DMS 273 (cell line): ENCODE results near the gene GCNT3.

Experiments used
- DNase-seq: peaks from one replicate; lab custom pipeline; 2025; ENCODE audit not compliant: unreplicated experiment; lab: John Stamatoyannopoulos, UW

GCNT3 gene

DNA sequence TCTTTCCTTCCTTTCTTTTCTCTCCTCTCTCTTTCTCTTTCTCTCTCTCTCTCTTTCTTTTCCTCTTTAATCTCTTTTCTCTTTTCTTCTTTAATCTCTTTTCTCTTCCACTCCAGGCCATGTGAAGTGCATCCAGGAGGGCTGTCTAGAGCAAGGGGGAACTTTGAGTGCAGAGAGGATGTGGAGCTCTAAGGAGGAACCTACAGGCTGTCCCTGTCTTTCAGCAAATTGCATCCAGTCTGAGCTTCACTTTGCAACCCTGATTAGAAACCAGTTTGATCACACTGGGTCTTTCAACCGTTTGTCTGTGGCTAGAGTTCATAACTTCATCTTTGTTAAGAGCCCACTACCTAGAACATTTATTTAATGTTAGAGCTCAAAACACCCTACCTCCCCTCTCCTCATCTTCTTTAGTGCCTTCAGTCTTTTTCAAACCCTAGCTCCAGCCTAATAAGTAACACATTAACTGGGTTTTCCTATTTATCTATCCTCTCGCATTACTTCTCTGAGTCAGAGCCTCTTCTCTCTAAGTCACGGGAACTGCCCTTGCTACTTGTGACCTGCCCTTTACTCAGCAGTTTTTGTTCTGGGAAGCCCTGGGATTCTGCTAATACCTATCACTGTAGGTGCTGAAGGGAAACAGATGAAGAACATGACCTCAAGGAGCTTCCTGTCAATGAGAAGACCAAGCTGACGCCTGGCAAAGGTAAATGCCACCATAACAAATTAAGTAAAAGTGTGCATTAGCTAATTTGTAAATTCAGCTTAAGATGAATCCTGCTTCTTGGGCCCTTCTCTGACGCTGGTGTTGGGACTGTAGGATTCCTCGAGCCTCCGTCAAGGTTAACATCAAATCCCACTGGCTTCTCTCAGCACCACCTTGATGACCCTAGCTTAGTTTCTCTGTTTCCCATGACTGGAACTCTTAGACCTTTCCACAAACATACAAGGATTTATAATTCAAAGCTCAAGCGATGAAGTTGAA is at the start of gene GCNT3:
TSS of gene GCNT3 (plus strand) at position 508 of the 985 bp plus-strand sequence. CDS start 6,456 bp downstream, outside the sequence.
- no peak for DNase-seq

- DNase-seq = no peak
Observed at GRCh38 chr15:59562448-59563186, 49.0 kb upstream of the GCNT3 start.

DNA sequence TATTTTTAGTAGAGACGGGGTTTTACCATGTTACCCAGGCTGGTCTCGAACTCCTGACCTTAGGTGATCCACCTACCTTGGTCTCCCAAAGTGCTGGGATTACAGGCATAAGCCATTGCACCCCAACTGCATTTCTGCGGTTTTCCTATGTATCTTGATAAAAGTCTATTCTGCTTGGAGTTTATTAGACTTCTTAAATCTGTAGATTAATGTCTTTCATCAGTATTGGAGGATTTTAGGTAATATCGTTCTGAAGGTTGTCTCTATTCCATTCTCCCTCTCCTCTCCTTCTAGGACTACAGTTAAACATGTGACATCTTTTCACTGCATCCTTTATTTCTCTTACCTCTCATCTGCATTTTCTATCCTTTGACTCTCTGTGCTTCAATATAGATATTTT is 46.3 kb upstream of the GCNT3 start:
- DNase-seq = no peak

GRCh38 chr15:59567324-59567723 is 44.3 kb upstream of the GCNT3 start:
- no peak for DNase-seq

DNA sequence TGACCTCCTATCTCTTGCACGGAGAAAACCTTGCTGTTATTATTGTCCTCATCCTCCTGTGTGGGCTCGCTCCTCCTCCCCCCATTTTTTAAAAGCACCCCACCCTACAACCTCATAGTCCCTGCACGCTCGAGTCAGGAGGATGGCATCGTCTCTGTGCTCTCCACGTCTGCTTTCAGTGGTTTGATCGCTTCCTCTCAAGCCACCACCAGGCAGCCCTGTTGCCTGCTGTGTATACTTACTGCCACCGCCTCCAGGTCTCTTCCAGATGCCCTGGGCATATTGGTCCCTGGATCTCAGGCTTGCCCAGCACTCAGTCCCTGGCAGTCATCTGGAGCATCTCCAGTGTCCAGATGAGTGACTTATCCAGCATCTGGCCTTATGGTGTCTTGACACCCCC is 42.1 kb upstream of the GCNT3 start:
- no peak for DNase-seq

DNA sequence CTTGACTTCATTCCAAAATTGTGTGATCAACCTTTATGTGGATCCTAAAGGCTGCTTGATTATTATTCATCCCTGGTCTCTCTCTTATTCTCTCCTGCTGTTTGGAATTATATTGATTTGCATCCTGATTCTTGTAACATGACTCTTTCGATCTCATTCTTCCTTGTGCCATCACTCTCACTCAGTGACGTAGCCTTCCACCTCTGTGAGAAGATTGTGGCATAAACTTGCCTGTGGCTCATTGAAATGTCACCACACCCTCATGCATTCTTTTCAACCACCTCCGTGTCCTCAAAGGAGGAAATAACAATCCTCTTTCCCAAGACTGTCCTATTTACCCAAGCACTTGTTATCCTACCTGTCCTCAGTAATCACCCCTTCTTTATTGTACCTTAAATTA is 41.3 kb upstream of the GCNT3 start:
- DNase-seq = no peak

DNA sequence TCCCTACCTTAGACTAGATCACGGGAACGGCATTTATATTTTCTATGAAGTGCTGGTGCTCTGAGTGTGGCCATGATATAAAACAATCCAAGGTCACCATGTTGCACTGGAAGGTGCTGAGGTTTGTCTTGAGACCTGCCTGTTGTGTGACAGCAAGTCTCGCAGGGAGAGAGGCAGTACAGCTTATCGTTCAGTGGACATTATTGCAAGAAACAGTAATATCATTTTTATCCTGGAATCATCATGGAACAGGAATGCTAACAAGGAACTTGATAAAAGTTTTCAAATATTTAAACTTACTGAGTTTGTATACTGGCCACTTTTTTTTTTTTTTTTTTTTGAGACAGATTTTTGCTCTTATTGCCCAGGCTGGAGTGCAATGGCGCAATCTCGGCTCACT is 40.0 kb upstream of the GCNT3 start:
- DNase-seq = no peak

DNA sequence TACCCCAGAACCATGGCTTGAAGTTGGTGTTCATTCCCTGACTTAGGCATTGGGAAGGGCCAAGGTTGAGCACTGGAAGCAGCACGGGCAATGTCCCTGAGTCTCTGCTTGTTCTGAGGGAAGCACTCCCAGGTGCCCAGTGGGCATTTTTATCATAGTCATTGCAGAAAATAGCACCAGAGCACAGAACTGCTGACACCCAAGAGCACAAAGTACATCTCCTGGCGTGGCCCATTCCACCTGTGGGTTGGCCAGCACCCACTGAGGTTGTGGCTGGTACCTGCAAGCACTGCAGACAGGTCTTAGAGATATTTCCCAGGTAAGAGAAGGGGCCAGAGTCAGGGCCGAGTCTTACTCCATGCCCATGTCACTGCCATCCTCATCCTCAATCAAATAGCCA is 28.5 kb upstream of the GCNT3 start:
- no peak for DNase-seq

DNA sequence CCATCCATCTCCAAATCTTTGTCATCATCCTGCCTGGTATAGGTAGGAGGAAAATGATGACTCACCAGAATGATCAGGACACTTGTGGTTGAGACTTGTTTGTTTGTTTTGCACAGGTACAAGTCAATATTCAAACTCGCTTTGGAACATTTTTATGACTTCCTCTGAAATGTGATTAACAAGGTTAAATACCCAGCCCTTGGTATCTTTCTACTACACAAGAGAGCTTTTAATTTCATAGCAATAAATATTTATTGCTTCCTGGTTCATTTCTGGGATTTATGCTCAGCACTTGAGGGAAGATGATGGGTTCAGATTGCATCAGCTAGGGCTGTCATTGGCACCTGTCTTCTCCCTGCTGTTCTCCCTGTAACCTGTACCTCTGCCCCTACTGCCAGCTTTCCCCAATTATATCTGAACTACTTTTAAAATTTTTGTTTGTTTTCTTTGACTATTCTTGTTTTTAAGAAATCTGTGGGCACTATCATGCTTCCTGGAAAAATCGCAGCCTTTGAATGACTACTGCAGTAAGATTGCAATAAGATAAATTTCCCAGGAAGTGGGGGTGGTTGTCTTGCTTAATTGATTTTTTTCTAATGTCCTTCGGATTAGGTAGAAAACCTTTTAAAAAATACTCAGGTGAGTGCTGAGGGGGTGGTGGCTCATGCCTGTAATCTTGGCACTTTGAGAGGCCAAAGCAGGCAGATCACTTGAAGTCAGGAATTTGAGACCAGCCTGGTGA is 24.3 kb upstream of the GCNT3 start:
- no peak for DNase-seq

GRCh38 chr15:59590027-59590426 is 21.6 kb upstream of the GCNT3 start:
- DNase-seq = no peak

DNA sequence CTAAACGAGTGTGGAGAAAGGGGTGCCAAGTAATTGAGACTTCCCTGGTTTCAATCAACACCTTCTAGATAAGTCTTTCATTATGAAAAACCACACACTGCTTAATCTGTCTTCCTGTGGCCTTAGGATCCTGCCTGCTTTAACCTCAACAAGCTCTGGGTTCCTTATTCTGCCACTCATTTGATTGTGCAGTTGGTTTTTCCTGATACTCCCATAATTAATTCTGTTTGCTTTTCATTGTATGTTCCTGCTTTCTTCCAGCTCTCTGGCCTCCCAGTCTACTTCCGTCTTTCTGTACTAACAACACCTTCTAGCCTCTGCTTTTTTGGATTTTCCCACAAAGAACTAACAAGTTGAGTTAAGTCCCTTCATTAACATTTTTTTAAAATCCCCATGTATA is 20.2 kb upstream of the GCNT3 start:
- DNase-seq = no peak

DNA sequence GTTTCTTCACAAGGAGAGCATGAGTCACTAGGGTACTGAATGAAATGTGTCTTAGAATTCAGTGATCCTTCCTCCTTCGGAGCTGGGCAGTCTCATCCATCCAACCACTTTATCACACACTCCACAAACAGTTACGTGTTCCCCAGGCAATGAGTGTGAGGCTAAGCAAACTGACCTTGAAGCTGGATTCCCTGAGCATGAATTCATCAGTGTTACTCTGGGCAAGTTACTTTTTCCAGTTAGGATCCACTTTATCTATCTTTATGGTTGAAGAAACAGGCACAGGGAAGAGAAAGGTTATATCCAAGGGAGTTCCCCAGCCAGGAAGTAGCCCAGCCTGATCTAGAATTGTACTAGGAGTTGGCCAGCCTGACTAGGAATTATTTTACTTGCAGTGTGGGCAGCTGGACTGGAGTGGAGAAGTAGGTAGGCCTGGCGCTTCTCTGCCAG is 17.1 kb upstream of the GCNT3 start:
- DNase-seq = no peak

DNA sequence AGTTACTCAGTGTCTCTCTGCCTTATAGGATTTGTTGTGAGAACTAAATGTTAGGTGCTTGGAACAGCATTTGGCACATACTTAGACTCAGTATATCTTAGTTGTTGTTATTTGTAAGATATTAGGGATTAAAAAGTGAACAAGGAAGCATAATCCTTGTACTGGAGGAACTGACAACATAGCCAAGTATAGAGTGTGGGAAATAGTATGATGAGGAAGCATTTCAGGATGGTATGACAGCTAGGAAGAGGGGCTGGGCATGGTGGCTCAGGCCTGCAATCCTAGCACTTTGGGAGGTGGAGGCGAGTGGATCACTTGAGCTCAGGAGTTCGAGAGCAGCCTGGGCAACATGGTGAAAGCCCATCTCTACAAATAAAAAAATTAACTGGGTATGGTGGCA is 16.6 kb upstream of the GCNT3 start:
- DNase-seq = no peak

DNA sequence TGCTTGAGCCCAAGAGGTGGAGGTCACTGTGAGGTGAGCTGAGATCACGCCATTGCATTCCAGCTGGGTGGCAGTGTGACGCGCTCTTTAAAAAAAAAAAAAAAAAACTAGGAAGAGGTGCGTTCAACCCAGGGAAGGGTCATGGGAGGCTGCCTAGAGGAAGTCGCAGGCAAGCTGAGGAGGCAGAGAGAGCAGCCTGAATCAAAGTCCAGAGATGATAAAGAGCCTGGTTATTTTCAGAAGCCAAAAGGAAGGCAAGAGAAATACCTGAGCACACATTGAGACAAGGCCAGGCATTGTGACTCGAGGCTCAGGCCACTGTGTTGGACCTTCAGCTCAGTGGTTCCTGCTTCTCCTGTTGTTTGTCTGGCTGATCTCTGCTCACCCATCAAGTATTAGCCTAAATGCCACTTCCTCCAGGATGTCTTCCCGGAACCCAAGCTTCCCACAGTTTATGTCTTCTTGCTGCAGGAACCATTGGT is 16.1 kb upstream of the GCNT3 start:
- DNase-seq = no peak

DNA sequence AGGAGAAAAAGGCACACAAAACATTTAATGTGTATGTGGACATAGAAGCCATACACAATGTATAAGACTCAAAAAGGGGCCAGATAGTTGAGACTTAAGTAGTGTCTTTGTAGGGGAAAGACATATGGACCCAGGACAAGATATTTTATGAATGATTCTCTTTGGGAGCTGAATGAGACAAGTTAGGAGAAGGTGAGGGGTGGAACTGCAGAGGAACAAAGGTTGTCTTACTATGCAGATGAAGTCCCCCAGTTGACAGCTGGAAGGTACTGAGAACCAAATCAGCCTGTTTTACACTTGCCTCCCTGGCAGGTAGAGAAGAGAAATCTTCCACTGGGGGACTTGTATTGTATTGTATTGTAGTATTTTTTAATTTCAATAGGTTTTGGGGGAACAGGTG is 14.9 kb upstream of the GCNT3 start:
- DNase-seq = no peak

GRCh38 chr15:59598461-59598860 is 13.1 kb upstream of the GCNT3 start:
- no peak for DNase-seq

DNA sequence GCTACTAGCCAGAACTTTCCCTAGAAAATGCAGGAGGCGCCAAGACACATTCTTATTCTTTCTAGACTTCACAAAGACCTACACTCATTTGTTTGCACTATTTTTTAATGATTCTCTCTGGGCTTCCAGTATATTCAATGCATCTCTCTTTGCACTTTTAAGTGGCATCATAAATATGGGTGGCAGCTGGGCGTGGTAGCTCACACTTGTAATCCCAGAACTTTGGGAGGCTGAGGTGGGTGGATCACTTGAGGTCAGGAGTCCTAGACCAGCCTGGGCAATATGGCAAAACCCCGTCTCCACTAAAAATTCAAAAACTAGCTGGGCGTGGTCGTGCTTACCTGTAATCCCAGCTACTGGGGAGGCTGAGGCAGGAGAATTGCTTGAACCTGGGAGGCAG is 5.6 kb upstream of the GCNT3 start:
- DNase-seq = no peak

DNA sequence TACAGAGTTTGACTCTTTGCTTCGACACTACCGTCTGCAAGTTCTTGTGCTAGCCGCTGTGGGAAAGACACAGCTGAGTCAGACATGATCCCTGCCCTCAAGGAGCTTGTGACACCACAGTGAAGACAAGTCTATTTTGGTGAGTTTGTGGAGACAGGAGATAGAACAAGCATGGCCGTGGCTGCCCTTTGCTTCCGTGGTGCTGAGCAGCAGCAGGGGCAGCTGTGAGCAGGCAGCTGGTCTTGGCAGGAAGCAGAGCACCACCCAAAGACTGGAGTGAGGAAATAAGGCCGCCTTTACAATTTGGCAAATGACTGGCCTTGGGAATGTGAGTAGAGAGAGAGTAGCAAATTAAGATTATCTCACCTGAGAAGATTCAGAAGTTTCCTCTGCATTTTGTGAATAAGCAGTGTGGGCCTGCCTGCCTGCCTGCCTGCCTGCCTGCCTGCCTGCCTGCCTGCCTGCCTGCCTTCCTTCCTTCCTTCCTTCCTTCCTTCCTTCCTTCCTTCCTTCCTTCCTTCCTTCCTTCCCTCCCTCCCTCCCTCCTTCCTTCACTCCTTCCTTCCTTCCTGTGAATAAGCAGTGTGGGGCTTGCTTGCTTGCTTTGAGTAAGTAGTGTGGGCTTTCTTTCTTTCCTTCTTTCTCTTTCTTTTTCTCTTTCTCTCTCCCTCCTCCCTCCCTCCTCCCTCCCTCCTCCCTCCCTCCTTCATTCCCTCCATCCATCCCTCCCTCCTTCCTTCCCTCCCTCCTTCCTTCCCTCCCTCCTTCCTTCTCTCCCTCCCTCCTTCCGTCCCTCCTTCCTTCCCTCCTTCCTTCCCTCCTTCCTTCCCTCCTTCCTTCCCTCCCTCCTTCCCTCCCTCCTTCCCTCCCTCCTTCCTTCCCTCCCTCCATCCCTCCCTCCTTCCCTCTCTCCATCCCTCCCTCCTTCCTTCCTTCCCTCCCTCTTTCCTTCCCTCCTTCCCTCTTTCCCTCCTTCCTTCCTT is 1.6 kb upstream of the GCNT3 start:
- DNase-seq = peak; percentile 6

DNA sequence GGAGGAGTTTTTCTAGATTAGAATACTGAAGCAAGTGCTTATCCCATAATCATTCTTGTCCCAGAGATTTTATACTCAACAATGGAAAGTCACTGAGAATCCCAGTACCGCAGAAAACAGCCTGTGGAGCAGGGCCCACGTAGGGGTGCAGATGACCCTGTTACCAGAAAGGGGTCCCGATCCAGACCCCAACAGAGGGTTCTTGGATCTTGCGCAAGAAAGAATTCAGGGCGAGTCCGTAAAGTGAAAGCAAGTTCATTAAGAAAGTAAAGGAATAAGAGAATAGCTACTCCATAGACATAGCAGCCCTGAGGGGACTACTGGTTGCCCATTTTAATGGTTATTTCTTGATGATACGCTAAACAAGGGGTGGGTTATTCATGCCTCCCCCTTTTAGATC is 2.6 kb downstream of the GCNT3 start:
- no peak for DNase-seq

GRCh38 chr15:59615661-59616060 is 4.1 kb downstream of the GCNT3 start:
- no peak for DNase-seq
